B cell (primary cell): ENCODE measurements around the gene TRPC4AP. TPM values are rescaled to one million over a fixed set of nuclear protein-coding genes. Genes with fewer than 3 reads are reported as not detected.

Source experiments
- ATAC-seq: fragments of 200-7000 bp; cut with Tn5 transposase; one replicate; pipeline ENCODE4 v1.10.0; 2021; ENCODE audit warnings: low read depth, mild to moderate bottlenecking, moderate number of reproducible peaks, moderate library complexity
- CTCF ChIA-PET: fragments of 350-600 bp; sonication (Branson Sonifier 250); formaldehyde crosslinking; loops from one replicate; lab custom pipeline; 2021; ENCODE audit warnings: antibody characterized with exemption, inconsistent platforms; lab: Charles Lee
- POLR2A ChIA-PET: fragments of 350-600 bp; sonication (Branson Sonifier 250); formaldehyde crosslinking; loops from one replicate; lab custom pipeline; 2021; ENCODE audit warnings: antibody characterized with exemption; lab: Charles Lee
- DNase-seq: peaks from one replicate; pipeline ENCODE4 v3.0.0; 2013
- H2AFZ ChIP-seq: 2 replicates; pipeline ENCODE4 v1.6.1; 2012; ENCODE audit warnings: mild to moderate bottlenecking, low read depth, low read length; ENCODE audit not compliant: insufficient read depth, poor library complexity, severe bottlenecking
- H3K27ac ChIP-seq, 2 donors: 1 replicate in 1 of 2; 2 replicates in 1 of 2; pipeline ENCODE4 v1.5.1; 2012 to 2013; ENCODE audit warnings: low read length in 2 of 2, mild to moderate bottlenecking in 2 of 2, moderate library complexity in 1 of 2
- H3K27me3 ChIP-seq, 4 experiments: fragments of 200-600 bp in 1 of 4; sonication (generic) in 1 of 4; replicated peaks in 1 of 4; 1 replicate in 2 of 4; 2 replicates in 2 of 4; pipeline versions ENCODE4 v1.6.1 to v1.7.0; 2013 to 2016; ENCODE audit warnings: low read length in 3 of 4, mild to moderate bottlenecking in 2 of 4, mixed read lengths in 1 of 4, moderate library complexity in 1 of 4; ENCODE audit not compliant: insufficient read depth in 4 of 4, control insufficient read depth in 3 of 4; ENCODE audit errors: control extremely low read depth in 1 of 4
- H3K36me3 ChIP-seq, 2 experiments: replicated peaks in 1 of 2; 1 replicate in 1 of 2; 2 replicates in 1 of 2; pipeline versions ENCODE4 v1.6.1 to v1.7.1; 2013; ENCODE audit warnings: low read length in 1 of 2; ENCODE audit not compliant: insufficient read depth in 2 of 2, control insufficient read depth in 1 of 2; ENCODE audit errors: control extremely low read depth in 1 of 2, extremely low read depth in 1 of 2
- H3K4me1 ChIP-seq, 2 donors: fragments of 200-600 bp in 1 of 2; sonication (generic) in 1 of 2; 1 replicate in 1 of 2; 2 replicates in 1 of 2; pipeline versions ENCODE4 v1.5.1 to v1.6.1; 2013 to 2017; ENCODE audit warnings: low read length in 2 of 2; ENCODE audit not compliant: control insufficient read depth in 2 of 2, insufficient read depth in 2 of 2
- H3K4me2 ChIP-seq: replicated peaks from 2 replicates; pipeline ENCODE3; 2012; ENCODE audit warnings: mild to moderate bottlenecking, low read depth, low read length; ENCODE audit not compliant: poor library complexity, severe bottlenecking
- H3K4me3 ChIP-seq, 5 experiments: fragments of 200-600 bp in 1 of 5; sonication (generic) in 1 of 5; 1 replicate in 3 of 5; 2 replicates in 2 of 5; pipeline versions ENCODE4 v1.5.1 to v1.7.0; 2011 to 2016; ENCODE audit warnings: low read length in 4 of 5, mild to moderate bottlenecking in 4 of 5, low read depth in 2 of 5, control low read depth in 1 of 5, moderate library complexity in 1 of 5; ENCODE audit not compliant: insufficient read depth in 1 of 5; ENCODE audit errors: control extremely low read depth in 1 of 5, extremely low read depth in 1 of 5
- H3K79me2 ChIP-seq: fragments of 200-600 bp; sonication (generic); one replicate; pipeline ENCODE4 v1.6.0; 2016; ENCODE audit warnings: low read length; ENCODE audit not compliant: control insufficient read depth, insufficient read depth
- H3K9ac ChIP-seq: fragments of 200-600 bp; sonication (generic); 2 replicates; pipeline ENCODE4 v1.6.1; 2017; ENCODE audit warnings: mild to moderate bottlenecking, low read length, moderate library complexity
- H3K9me3 ChIP-seq, 3 donors: one replicate each; pipeline versions ENCODE4 v1.6.1 to v1.7.1; 2013; ENCODE audit warnings: low read length in 2 of 3; ENCODE audit not compliant: control insufficient read depth in 2 of 3, insufficient read depth in 1 of 3; ENCODE audit errors: control extremely low read depth in 1 of 3
- H4K20me1 ChIP-seq: 2 replicates; pipeline ENCODE4 v1.6.0; 2012; ENCODE audit warnings: mild to moderate bottlenecking, low read length; ENCODE audit not compliant: insufficient read depth, control insufficient read depth, poor library complexity, severe bottlenecking
- H3K27ac Mint-ChIP-seq: one replicate; pipeline ENCODE4 v1.8.0; 2021; ENCODE audit warnings: mixed read lengths
- H3K27me3 Mint-ChIP-seq: one replicate; pipeline ENCODE4 v1.8.0; 2021; ENCODE audit warnings: mixed read lengths
- H3K4me1 Mint-ChIP-seq: one replicate; pipeline ENCODE4 v1.8.0; 2021; ENCODE audit warnings: mixed read lengths
- H3K4me3 Mint-ChIP-seq: one replicate; pipeline ENCODE4 v1.8.0; 2021; ENCODE audit warnings: mixed read lengths
- H3K9me3 Mint-ChIP-seq: one replicate; pipeline ENCODE4 v1.8.0; 2022; ENCODE audit warnings: mixed read lengths; ENCODE audit not compliant: insufficient read depth
- CTCF ChIP-seq: fragments of 200-600 bp; IDR thresholded peaks from one replicate; pipeline ENCODE4 v1.8.0; 2022; ENCODE audit warnings: antibody characterized with exemption, mild to moderate bottlenecking
- EZH2 ChIP-seq: IDR thresholded peaks from 2 replicates; pipeline ENCODE4 v1.6.1; 2012; ENCODE audit warnings: borderline replicate concordance, low read depth, mild to moderate bottlenecking, moderate library complexity, low read length; ENCODE audit not compliant: insufficient read depth, poor library complexity, severe bottlenecking
- WGBS: methylation state at CpG from one replicate; pipeline ENCODE4 v1.1.5; 2013; ENCODE audit warnings: missing lambda C conversion rate; ENCODE audit not compliant: insufficient coverage; 5-methylcytosine and 5-hydroxymethylcytosine counted together
- intact Hi-C: fragments of 100-400 bp; cut with micrococcal nuclease; formaldehyde crosslinking; loops from one replicate; pipeline ENCODE4 v1.10.0; 2022
- polyA plus RNA-seq: library from polyadenylated mRNA; depleted of rRNA; stranded (reverse); fragments of >200 nt; gene quantifications from 2 replicates; pipeline ENCODE4 v1.2.3, GENCODE V29; 2012
- total RNA-seq, 2 donors: library from RNA; stranded (reverse); fragments of 120-200 nt in 1 of 2; gene quantifications; 1 replicate in 1 of 2; 2 replicates in 1 of 2; pipeline versions ENCODE4 v1.2.3 to v1.2.4, GENCODE V29; 2013 to 2022

The TRPC4AP gene
- total and polyA plus RNA-seq, 2 donors (not counting 1 experiment from before 2014, with no cell fraction given): 62.5 to 73.2 TPM

- Mint-ChIP-seq H3K4me3 (no peak overlapping the region), H3K9me3 (no peaks in the 10 kb centered on the region), H3K27me3 (peaks cover 19% of the 10 kb centered on the region), H3K4me1 (no peaks in the 10 kb centered on the region), H3K27ac (no peak overlapping the region)
- ChIA-PET POLR2A (interaction anchor here (0.6 kb wide), 1 partner anchor 1911 kb away, joined by 3 read pairs; no protein-coding TSS in a partner anchor), CTCF (no interaction called here)
- intact Hi-C loops: no loop called here
- H3K79me2 ChIP-seq: no peaks in the 10 kb centered on the region
- H3K4me1 ChIP-seq: no peaks in the 10 kb centered on the region
- H3K36me3 ChIP-seq: no peaks in the 10 kb centered on the region
- peaks cover 0 to 3% (median 0%) of the 10 kb centered on the region in 3 donors for H3K9me3 ChIP-seq
- 91% methylated on average over 10 of the region's 10 CpGs for WGBS
- no peak overlapping the region for H2AFZ ChIP-seq
- TF ChIP-seq EZH2: no peak
- DNase-seq: no peak
- peaks cover 0 to 12% (median 4%) of the 10 kb centered on the region in 4 experiments for H3K27me3 ChIP-seq
- no peak overlapping the region for H3K4me3 ChIP-seq
- H4K20me1 ChIP-seq: no peaks in the 10 kb centered on the region
- ATAC-seq: no peak
- no peak overlapping the region for H3K4me2 ChIP-seq
- H3K27ac ChIP-seq: no peak overlapping the region
- H3K9ac ChIP-seq: no peak overlapping the region
Measured at GRCh38 chr20:34978092-34978744, 114.4 kb downstream of the TRPC4AP start.

GRCh38 chr20:34977365-34978091, 115.1 kb downstream of the TRPC4AP start:
- no peaks in the 10 kb centered on the region for H3K36me3 ChIP-seq
- intact Hi-C loops: no loop called here
- no peak for ATAC-seq
- Mint-ChIP-seq H3K4me3 (no peak overlapping the region), H3K27ac (no peak overlapping the region), H3K9me3 (no peaks in the 10 kb centered on the region), H3K4me1 (no peaks in the 10 kb centered on the region), H3K27me3 (peaks cover 14% of the 10 kb centered on the region)
- WGBS: 67% methylated on average over 12 of the region's 17 CpGs
- no peak for DNase-seq
- no peak for TF ChIP-seq CTCF
- no peak for TF ChIP-seq EZH2
- H3K9ac ChIP-seq: no peak overlapping the region
- no peak overlapping the region for H2AFZ ChIP-seq
- H3K4me3 ChIP-seq: no peak overlapping the region
- H4K20me1 ChIP-seq: no peaks in the 10 kb centered on the region
- H3K27ac ChIP-seq: no peak overlapping the region
- ChIA-PET CTCF (no interaction called here), POLR2A (no interaction called here)
- no peaks in the 10 kb centered on the region for H3K79me2 ChIP-seq
- peaks cover 0 to 3% (median 0%) of the 10 kb centered on the region in 3 donors for H3K9me3 ChIP-seq
- peaks cover 0 to 12% (median 2%) of the 10 kb centered on the region in 4 experiments for H3K27me3 ChIP-seq
- H3K4me1 ChIP-seq: no peaks in the 10 kb centered on the region
- H3K4me2 ChIP-seq: no peak overlapping the region
